Type B pancreatic cell (in vitro differentiated cells): ENCODE data around the gene POLE. TPM values are rescaled to one million over a fixed set of nuclear protein-coding genes. Genes with fewer than 3 reads are reported as not detected.

Experiments used
- DNase-seq: peaks from one replicate; pipeline ENCODE4 v3.0.0; 2021; ENCODE audit warnings: mixed read lengths; ENCODE audit not compliant: unreplicated experiment; ENCODE audit errors: extremely low spot score
- H3K27ac Mint-ChIP-seq: 2 replicates; pipeline ENCODE4 v1.8.0; 2021; ENCODE audit warnings: mild to moderate bottlenecking, mixed read lengths
- H3K27me3 Mint-ChIP-seq: 2 replicates; pipeline ENCODE4 v1.8.0; 2021; ENCODE audit warnings: mixed read lengths
- H3K36me3 Mint-ChIP-seq: 2 replicates; pipeline ENCODE4 v1.8.0; 2021; ENCODE audit warnings: mixed read lengths
- H3K4me1 Mint-ChIP-seq: one replicate; pipeline ENCODE4 v1.8.0; 2021; ENCODE audit warnings: mixed read lengths; ENCODE audit not compliant: unreplicated experiment
- H3K4me3 Mint-ChIP-seq: 2 replicates; pipeline ENCODE4 v1.8.0; 2021; ENCODE audit warnings: mild to moderate bottlenecking, mixed read lengths
- H3K9me3 Mint-ChIP-seq: 2 replicates; pipeline ENCODE4 v1.8.0; 2021; ENCODE audit warnings: mixed read lengths
- CTCF ChIP-seq: fragments of 200-600 bp; sonication (generic); conservative IDR thresholded peaks from 2 replicates; pipeline ENCODE4 v1.5.0; 2021; ENCODE audit warnings: antibody characterized with exemption, mild to moderate bottlenecking
- total RNA-seq: library from RNA; stranded (reverse); gene quantifications from 2 replicates; pipeline ENCODE4 v1.2.1, GENCODE V29; 2021; ENCODE audit warnings: low replicate concordance

POLE gene
- total RNA-seq, 1 donor from 2014 or later, result 113 TPM

- no peak for TF ChIP-seq CTCF
- no peak overlapping the region for H3K4me3 Mint-ChIP-seq
- DNase-seq, result no peak
- no peaks in the 10 kb centered on the region for H3K27me3 Mint-ChIP-seq
- peaks cover 34% of the 10 kb centered on the region for H3K36me3 Mint-ChIP-seq
- H3K4me1 Mint-ChIP-seq, result no peaks in the 10 kb centered on the region
- no peaks in the 10 kb centered on the region for H3K9me3 Mint-ChIP-seq
- H3K27ac Mint-ChIP-seq, result no peak overlapping the region
Observed at GRCh38 chr12:132665149-132665491, 22.0 kb downstream of the POLE start.

- no peak for TF ChIP-seq CTCF
- DNase-seq, result no peak
- no peaks in the 10 kb centered on the region for H3K4me1 Mint-ChIP-seq
- peaks cover 34% of the 10 kb centered on the region for H3K36me3 Mint-ChIP-seq
- H3K27ac Mint-ChIP-seq, result no peak overlapping the region
- no peaks in the 10 kb centered on the region for H3K27me3 Mint-ChIP-seq
- H3K9me3 Mint-ChIP-seq, result no peaks in the 10 kb centered on the region
- H3K4me3 Mint-ChIP-seq, result no peak overlapping the region
Observed at GRCh38 chr12:132664206-132665148, 22.7 kb downstream of the POLE start.

- no peak overlapping the region for H3K4me3 Mint-ChIP-seq
- H3K27ac Mint-ChIP-seq, result no peak overlapping the region
- no peak for DNase-seq
- TF ChIP-seq CTCF, result no peak
- H3K36me3 Mint-ChIP-seq, result peaks cover 34% of the 10 kb centered on the region
- no peaks in the 10 kb centered on the region for H3K4me1 Mint-ChIP-seq
- no peaks in the 10 kb centered on the region for H3K9me3 Mint-ChIP-seq
- H3K27me3 Mint-ChIP-seq, result no peaks in the 10 kb centered on the region
Observed at GRCh38 chr12:132662901-132663755, 24.0 kb downstream of the POLE start.

GRCh38 chr12:132661972-132662371 is 25.2 kb downstream of the POLE start:
- no peaks in the 10 kb centered on the region for H3K27me3 Mint-ChIP-seq
- H3K4me3 Mint-ChIP-seq, result no peak overlapping the region
- no peaks in the 10 kb centered on the region for H3K9me3 Mint-ChIP-seq
- H3K27ac Mint-ChIP-seq, result no peak overlapping the region
- H3K4me1 Mint-ChIP-seq, result no peaks in the 10 kb centered on the region
- TF ChIP-seq CTCF, result no peak
- no peak for DNase-seq
- H3K36me3 Mint-ChIP-seq, result peaks cover 36% of the 10 kb centered on the region

GRCh38 chr12:132660996-132661395 is 26.1 kb downstream of the POLE start:
- DNase-seq, result no peak
- no peaks in the 10 kb centered on the region for H3K4me1 Mint-ChIP-seq
- no peak overlapping the region for H3K4me3 Mint-ChIP-seq
- peaks cover 35% of the 10 kb centered on the region for H3K36me3 Mint-ChIP-seq
- H3K27me3 Mint-ChIP-seq, result no peaks in the 10 kb centered on the region
- no peaks in the 10 kb centered on the region for H3K9me3 Mint-ChIP-seq
- H3K27ac Mint-ChIP-seq, result no peak overlapping the region
- no peak for TF ChIP-seq CTCF
